Omental fat pad (tissue), 4 donors: ENCODE results near the gene NT5C2. TPM values are rescaled to one million over a fixed set of nuclear protein-coding genes. Genes with fewer than 3 reads are reported as not detected.
"Not testable (repeated sequence)": the region's sequence is repeated elsewhere in the genome, so short reads cannot be mapped to it uniquely, and the experiment has no call there.

Experiments
- ATAC-seq: fragments of 150-250 bp; one replicate; pipeline ENCODE4 v1.9.1; 2016; ENCODE audit warnings: mild to moderate bottlenecking, moderate library complexity; ENCODE audit not compliant: low FRiP score
- DNase-seq: peaks from one replicate; pipeline ENCODE4 v3.0.0-alpha.2; 2019; ENCODE audit warnings: low spot score
- CTCF ChIP-seq, 3 donors: fragments of 450-650 bp; IDR thresholded peaks; one replicate each; pipeline ENCODE4 v1.5.1; 2016 to 2017; ENCODE audit warnings: antibody characterized with exemption in 3 of 3, mild to moderate bottlenecking in 3 of 3, moderate library complexity in 2 of 3
- total RNA-seq, 4 donors: library from RNA; depleted of rRNA; stranded (reverse); fragments of >200 nt; gene quantifications; one replicate each; pipeline ENCODE4 v1.1.0, GENCODE V29; 2016

The NT5C2 gene
- total RNA-seq, 4 donors from 2014 or later: 46.9 to 94.6 (median 62.8) TPM

GRCh38 chr10:103188853-103189252 is 4.2 kb downstream of the NT5C2 start:
- DNase-seq: no peak
- no peak for ATAC-seq
- TF ChIP-seq CTCF (IDR thresholded peaks at IDR 0.05): no peak

- DNase-seq (no peak), ATAC-seq (no peak)
- TF ChIP-seq CTCF (IDR thresholded peaks at IDR 0.05): no peak
Measured at GRCh38 chr10:103186128-103186527, 6.9 kb downstream of the NT5C2 start.

DNA sequence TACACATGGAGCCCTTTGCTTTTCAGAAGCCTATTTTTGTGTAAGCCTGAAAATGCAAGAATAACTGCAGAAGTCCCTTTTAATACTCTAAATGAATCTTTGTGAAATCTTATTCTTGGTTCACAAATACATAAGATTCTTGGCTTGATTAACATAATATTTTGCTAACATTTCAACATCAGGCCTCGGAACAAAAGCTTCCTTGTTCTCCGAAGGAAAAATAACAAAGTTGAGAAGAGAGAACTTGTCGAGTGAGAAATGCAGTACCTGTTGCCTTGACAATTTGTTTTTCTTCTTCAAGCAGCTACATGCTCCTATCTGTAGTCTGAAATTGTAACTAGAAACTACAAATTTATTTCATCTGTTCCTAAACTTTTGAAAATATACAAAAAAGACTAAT is 8.5 kb downstream of the NT5C2 start:
- ATAC-seq (no peak), DNase-seq (no peak)
- no peak for TF ChIP-seq CTCF (IDR thresholded peaks at IDR 0.05)

- DNase-seq, ATAC-seq: not testable (repeated sequence)
Measured at GRCh38 chr10:103183991-103184451, 9.1 kb downstream of the NT5C2 start.

GRCh38 chr10:103181244-103181643 is 11.8 kb downstream of the NT5C2 start:
- no peak for TF ChIP-seq CTCF (IDR thresholded peaks at IDR 0.05)
- ATAC-seq: no peak
- no peak for DNase-seq

DNA sequence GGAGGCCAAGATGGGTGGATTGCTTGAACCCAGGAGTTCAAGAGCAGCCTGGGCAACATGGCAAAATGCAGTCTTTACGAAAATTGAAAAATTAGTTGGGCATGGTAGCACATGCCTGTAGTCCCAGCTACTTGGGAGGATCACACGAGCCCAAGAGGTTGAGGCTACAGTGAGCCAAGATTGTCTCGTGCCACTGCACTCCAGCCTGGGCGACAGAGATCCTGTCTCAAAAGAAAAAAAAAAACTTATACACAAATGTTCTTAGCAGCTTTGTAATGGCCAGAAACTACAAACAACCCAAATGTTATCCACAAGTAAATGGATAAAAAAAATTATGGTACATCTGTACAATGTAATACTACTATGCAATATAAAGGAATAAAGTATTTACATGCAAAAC is 12.6 kb downstream of the NT5C2 start:
- no peak for TF ChIP-seq CTCF (IDR thresholded peaks at IDR 0.05)
- DNase-seq (no peak), ATAC-seq (no peak)

GRCh38 chr10:103177123-103177522 is 15.9 kb downstream of the NT5C2 start:
- DNase-seq (no peak), ATAC-seq (no peak)
- TF ChIP-seq CTCF (IDR thresholded peaks at IDR 0.05): no peak
